GM21381 (cell line): ENCODE results near the gene INSL3.
A peak's percentile ranks its signal among the peaks of the same experiment; 100 is the strongest.
"Not testable (repeated sequence)": the region's sequence is repeated elsewhere in the genome, so short reads cannot be mapped to it uniquely, and the experiment has no call there.

Source experiments
- ATAC-seq: cut with Tn5 transposase; IDR thresholded peaks from one replicate; pipeline ENCODE4 v1.9.1; 2021; ENCODE audit warnings: mild to moderate bottlenecking, moderate library complexity; ENCODE audit not compliant: unreplicated experiment

INSL3 gene

DNA sequence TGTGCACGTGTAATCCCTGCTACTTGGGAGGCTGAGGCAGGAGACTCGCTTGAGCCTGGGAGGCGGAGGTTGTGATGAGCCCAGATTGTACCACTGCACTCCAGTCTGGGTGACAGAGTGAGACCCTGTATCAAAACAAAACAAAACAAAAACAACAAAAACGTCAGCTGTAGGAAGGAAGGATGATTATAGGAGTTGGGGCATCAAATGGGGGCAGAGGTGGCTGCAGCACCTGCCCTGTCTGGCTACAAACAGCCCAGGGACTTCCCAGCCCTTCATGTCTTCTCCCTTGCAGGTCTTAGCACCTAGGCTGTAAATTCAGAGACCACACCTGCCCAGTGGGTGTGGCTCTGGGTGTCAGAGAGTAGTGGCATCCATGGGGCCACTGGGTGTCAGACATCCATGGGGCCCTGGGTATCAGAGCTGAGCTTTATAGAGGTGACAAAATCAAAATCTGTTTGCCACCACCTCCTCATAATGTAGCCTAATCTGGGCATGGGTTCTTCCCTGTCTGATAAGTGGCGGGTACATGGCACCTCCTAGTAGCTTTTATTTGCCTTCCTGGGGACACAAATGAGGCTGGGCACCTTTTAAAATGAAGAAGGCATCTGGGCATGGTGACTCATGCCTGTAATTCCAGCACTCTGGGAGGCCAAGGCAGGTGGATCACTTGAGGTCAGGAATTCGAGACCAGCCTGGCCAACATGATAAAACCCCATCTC is 31.1 kb downstream of the INSL3 start:
- no peak for ATAC-seq

DNA sequence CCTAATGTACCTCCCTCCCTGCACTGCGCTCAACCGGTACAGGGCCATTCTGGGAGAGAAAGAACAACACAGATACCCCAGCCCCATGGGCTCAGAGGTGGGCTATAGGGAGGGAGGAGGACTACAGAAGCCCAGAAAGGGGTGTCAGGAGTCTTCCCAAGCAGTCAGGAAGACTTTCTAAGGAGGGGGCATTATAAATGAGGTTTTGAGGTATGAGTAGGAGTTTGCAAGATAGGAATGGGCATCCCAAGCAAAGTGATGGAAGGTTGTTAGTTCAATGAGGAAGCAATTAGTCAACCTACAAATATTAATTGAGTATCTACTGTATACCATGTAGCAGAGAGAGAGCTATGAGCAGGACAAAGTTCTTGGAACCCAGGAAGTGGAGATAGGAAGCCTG is 32.7 kb downstream of the INSL3 start:
- ATAC-seq = no peak

GRCh38 chr19:17787274-17787913 is 33.9 kb downstream of the INSL3 start:
- ATAC-seq = no peak

DNA sequence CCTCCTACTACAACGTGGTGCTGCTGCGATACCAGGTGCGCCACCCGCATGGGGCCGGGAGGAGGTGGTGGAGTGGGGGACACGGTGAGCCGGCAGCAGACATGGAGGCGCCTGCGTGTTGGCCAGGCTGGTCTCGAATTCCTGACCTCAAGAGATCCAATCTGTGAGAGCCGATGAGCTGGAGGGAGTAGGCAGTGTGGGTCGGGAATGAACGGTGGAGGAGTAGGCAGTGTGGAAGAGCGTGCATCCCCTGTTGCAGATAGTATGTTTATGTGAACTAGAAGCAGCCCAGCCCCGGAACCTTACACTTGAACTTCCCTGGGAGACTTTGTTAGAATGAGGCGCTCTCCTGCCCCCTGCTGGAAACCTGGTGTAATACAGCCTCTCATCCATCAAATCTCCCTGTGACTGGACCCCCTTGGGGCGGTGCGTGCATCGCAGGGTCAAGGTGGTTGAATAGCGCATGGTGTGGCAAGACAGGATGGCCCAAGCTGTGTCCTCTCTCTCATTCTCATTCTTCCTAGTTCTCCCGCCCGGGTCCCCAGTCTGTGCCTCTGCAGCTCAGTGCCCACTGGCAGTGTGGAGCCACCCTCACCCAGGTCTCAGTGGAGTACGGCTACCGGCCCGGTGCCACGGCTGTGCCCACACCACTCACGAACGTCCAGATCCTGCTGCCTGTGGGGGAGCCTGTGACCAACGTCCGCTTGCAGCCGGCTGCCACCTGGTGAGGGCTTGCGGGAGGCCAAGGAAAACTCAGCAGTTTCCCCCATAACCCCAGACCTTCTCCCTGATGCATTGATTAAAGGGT is 36.9 kb downstream of the INSL3 start:
- ATAC-seq = no peak

DNA sequence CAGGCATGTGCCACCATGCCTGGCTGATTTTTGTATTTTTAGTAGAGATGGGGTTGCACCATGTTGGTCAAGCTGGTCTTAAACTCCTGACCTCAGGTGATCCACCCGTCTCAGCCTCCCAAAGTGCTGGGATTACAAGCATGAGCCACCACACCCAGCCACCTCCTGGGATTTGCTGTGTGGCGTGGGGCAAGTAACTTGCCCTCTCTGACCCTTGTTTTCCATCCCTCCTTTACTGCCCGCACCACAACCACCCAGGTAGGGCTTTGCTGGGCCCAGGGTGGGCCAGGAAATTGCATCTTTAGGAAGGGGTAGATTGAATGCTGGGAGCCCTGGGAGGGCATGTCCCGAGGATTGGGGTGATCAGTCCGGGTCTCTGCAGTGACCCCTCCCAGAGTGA is 37.6 kb downstream of the INSL3 start:
- not testable (repeated sequence) for ATAC-seq

GRCh38 chr19:17780781-17781180 is 40.5 kb downstream of the INSL3 start:
- ATAC-seq = no peak

GRCh38 chr19:17778968-17779929 is 42.1 kb downstream of the INSL3 start:
- ATAC-seq = no peak

- ATAC-seq = no peak
Observed at GRCh38 chr19:17778251-17778967, 42.9 kb downstream of the INSL3 start.

- not testable (repeated sequence) for ATAC-seq
Observed at GRCh38 chr19:17777840-17778239, 43.5 kb downstream of the INSL3 start.

- peak; percentile 62 for ATAC-seq
Observed at GRCh38 chr19:17775991-17776803, 45.1 kb downstream of the INSL3 start.

GRCh38 chr19:17775245-17775927 is 45.9 kb downstream of the INSL3 start:
- ATAC-seq = no peak

GRCh38 chr19:17772172-17772571 is 49.1 kb downstream of the INSL3 start:
- no peak for ATAC-seq

DNA sequence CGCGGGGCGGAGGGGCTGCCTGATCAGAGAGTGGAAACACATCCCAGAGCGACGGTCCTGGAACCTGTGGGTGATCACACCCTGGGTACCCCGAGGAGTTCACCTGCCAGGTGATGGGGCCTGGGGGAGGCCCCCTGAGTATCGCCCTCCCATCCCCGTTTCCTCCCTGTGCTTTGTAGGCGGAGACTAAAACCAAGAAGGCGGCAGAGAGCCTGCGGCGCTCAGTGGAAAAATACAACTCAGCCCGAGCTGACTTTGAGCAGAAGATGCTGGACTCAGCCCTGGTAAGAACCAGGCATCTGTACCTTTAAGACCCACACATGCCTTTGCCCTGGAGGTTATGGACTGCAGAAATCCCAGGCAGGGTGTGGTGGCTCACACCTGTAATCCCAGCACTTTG is 50.7 kb downstream of the INSL3 start:
- no peak for ATAC-seq

- no peak for ATAC-seq
Observed at GRCh38 chr19:17767559-17767958, 53.8 kb downstream of the INSL3 start.

DNA sequence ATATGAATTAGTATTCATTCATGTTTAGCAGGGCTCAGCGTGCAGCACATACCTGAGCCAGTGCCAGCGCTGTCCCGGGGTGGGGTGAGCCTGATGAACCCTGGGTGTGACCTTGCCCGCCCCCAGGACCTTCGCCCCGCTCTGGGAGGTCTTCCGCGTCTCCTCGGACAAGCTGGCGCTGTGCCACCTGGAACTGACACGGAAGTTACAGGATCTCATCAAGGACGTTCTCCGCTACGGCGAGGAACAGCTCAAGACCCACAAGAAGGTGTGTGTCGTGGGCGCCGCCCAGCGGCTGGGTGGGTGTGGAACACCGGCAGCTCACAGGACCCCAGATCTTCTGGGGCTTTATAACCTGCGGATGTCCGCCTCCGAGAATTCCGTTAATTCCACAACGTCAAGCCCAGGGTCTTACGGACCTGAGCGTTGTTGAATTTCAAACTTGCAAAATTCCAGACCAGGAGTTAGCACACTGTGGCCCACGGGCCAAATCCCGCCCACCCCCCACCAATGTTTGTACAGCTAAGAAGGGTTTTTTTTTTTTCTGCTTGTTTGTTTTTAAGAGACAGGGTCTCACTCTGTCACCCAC is 54.7 kb downstream of the INSL3 start:
- ATAC-seq = no peak
